Urinary bladder (tissue), 4 donors: ENCODE data around the gene ECM2. TPM values are rescaled to one million over a fixed set of nuclear protein-coding genes. Genes with fewer than 3 reads are reported as not detected.
A peak's percentile ranks its signal among the peaks of the same experiment; 100 is the strongest.

Experiments used
- DNase-seq: peaks from one replicate; pipeline ENCODE4 v3.0.0-alpha.2; 2015; ENCODE audit errors: extremely low spot score
- H3K27ac ChIP-seq: one replicate; pipeline ENCODE4 v1.5.1; 2013; ENCODE audit warnings: low read depth, mild to moderate bottlenecking, moderate library complexity
- H3K36me3 ChIP-seq: one replicate; pipeline ENCODE4 v1.6.1; 2013; ENCODE audit warnings: mild to moderate bottlenecking, moderate library complexity; ENCODE audit not compliant: insufficient read depth
- H3K4me1 ChIP-seq: one replicate; pipeline ENCODE4 v1.6.1; 2013; ENCODE audit warnings: mild to moderate bottlenecking, moderate library complexity; ENCODE audit not compliant: insufficient read depth
- H3K4me3 ChIP-seq: one replicate; pipeline ENCODE4 v1.5.1; 2013; ENCODE audit warnings: low read depth, low read length
- WGBS: extraction: QIAGEN DNeasy Blood & Tissue Kit; methylation state at CpG from one replicate; pipeline ENCODE4 v1.1.7; 2013; 5-methylcytosine and 5-hydroxymethylcytosine counted together
- polyA plus RNA-seq: library from polyadenylated mRNA; stranded (reverse); fragments of 200-250 nt; gene quantifications from one replicate; pipeline ENCODE4 v1.2.3, GENCODE V29; 2013
- total RNA-seq: library from RNA; depleted of rRNA; stranded (reverse); fragments of >200 nt; gene quantifications from one replicate; pipeline ENCODE4 v1.2.3, GENCODE V29; 2014
- donor health status: healthy with polysubstance abuse.
- donor health status: healthy.

Gene ECM2
- total and polyA plus RNA-seq, 2 donors = 7.1 to 64.1 TPM

- Histone ChIP-seq H3K36me3 (no peaks in the 10 kb centered on the region), H3K4me3 (no peak within 1 kb of the TSS), H3K4me1 (no peaks in the 10 kb centered on the region), H3K27ac (no peak within 1 kb of the TSS)
- DNase-seq = peak; percentile 74
- WGBS = 24% methylated on average over 3 of the region's 3 CpGs
Observed at GRCh38 chr9:92482329-92482728, 53.5 kb downstream of the ECM2 start, which contains the start of gene ASPN. Gene ASPN (minus strand): TSS chr9:92482506.

- Histone ChIP-seq H3K36me3 (no peaks in the 10 kb centered on the region), H3K4me1 (no peaks in the 10 kb centered on the region), H3K4me3 (no peak overlapping the region), H3K27ac (no peak overlapping the region)
- peak; percentile 33 for DNase-seq
- WGBS = 34% methylated on average over 2 of the region's 2 CpGs
Observed at GRCh38 chr9:92480986-92481633, 54.7 kb downstream of the ECM2 start.

GRCh38 chr9:92480291-92480771, 55.5 kb downstream of the ECM2 start:
- DNase-seq = peak; percentile 53
- 22% methylated on average over 2 of the region's 2 CpGs for WGBS
- Histone ChIP-seq H3K36me3 (no peaks in the 10 kb centered on the region), H3K4me3 (no peak overlapping the region), H3K4me1 (no peaks in the 10 kb centered on the region), H3K27ac (peak overlapping the region; percentile 56)

GRCh38 chr9:92479346-92479745, 56.4 kb downstream of the ECM2 start:
- H3K4me1 ChIP-seq = no peaks in the 10 kb centered on the region
- DNase-seq = no peak
- no peak overlapping the region for H3K4me3 ChIP-seq
- no peak overlapping the region for H3K27ac ChIP-seq
- no peaks in the 10 kb centered on the region for H3K36me3 ChIP-seq

GRCh38 chr9:92478783-92479182, 57.0 kb downstream of the ECM2 start:
- WGBS = 86% methylated on average over 7 of the region's 7 CpGs
- no peak overlapping the region for H3K27ac ChIP-seq
- no peaks in the 10 kb centered on the region for H3K36me3 ChIP-seq
- no peak for DNase-seq
- no peaks in the 10 kb centered on the region for H3K4me1 ChIP-seq
- H3K4me3 ChIP-seq = no peak overlapping the region

GRCh38 chr9:92476962-92477361, 58.8 kb downstream of the ECM2 start:
- DNase-seq = no peak
- Histone ChIP-seq H3K4me3 (no peak overlapping the region), H3K27ac (no peak overlapping the region), H3K4me1 (no peaks in the 10 kb centered on the region), H3K36me3 (no peaks in the 10 kb centered on the region)
- 100% methylated on average over 1 of the region's 1 CpG for WGBS

- H3K4me3 ChIP-seq = no peak overlapping the region
- H3K4me1 ChIP-seq = no peaks in the 10 kb centered on the region
- WGBS = 94% methylated on average over 3 of the region's 3 CpGs
- H3K36me3 ChIP-seq = no peaks in the 10 kb centered on the region
- H3K27ac ChIP-seq = no peak overlapping the region
- DNase-seq = no peak
Observed at GRCh38 chr9:92474587-92474986, 61.2 kb downstream of the ECM2 start.

GRCh38 chr9:92468206-92468605, 67.6 kb downstream of the ECM2 start:
- 90% methylated on average over 2 of the region's 2 CpGs for WGBS
- DNase-seq = no peak
- H3K4me3 ChIP-seq = no peak overlapping the region
- H3K4me1 ChIP-seq = no peaks in the 10 kb centered on the region
- no peak overlapping the region for H3K27ac ChIP-seq
- no peaks in the 10 kb centered on the region for H3K36me3 ChIP-seq

- H3K27ac ChIP-seq = no peak overlapping the region
- 86% methylated on average over 2 of the region's 2 CpGs for WGBS
- H3K4me3 ChIP-seq = no peak overlapping the region
- H3K36me3 ChIP-seq = no peaks in the 10 kb centered on the region
- DNase-seq = no peak
- H3K4me1 ChIP-seq = no peaks in the 10 kb centered on the region
Observed at GRCh38 chr9:92467511-92467910, 68.3 kb downstream of the ECM2 start.

- DNase-seq = no peak
- no peak overlapping the region for H3K27ac ChIP-seq
- WGBS = 92% methylated on average over 1 of the region's 1 CpG
- no peak overlapping the region for H3K4me3 ChIP-seq
- H3K4me1 ChIP-seq = no peaks in the 10 kb centered on the region
- H3K36me3 ChIP-seq = no peaks in the 10 kb centered on the region
Observed at GRCh38 chr9:92467041-92467440, 68.7 kb downstream of the ECM2 start.

GRCh38 chr9:92463984-92464383, 71.8 kb downstream of the ECM2 start:
- no peak for DNase-seq
- 47% methylated on average over 3 of the region's 3 CpGs for WGBS
- Histone ChIP-seq H3K36me3 (no peaks in the 10 kb centered on the region), H3K27ac (no peak overlapping the region), H3K4me3 (no peak overlapping the region), H3K4me1 (no peaks in the 10 kb centered on the region)

- no peak overlapping the region for H3K27ac ChIP-seq
- H3K4me1 ChIP-seq = no peaks in the 10 kb centered on the region
- DNase-seq = no peak
Observed at GRCh38 chr9:92463387-92463786, 72.4 kb downstream of the ECM2 start.

GRCh38 chr9:92457576-92457975, 78.2 kb downstream of the ECM2 start:
- DNase-seq = no peak
- H3K36me3 ChIP-seq = no peaks in the 10 kb centered on the region
- no peaks in the 10 kb centered on the region for H3K4me1 ChIP-seq
- WGBS = 97% methylated on average over 4 of the region's 4 CpGs
- H3K27ac ChIP-seq = peak overlapping the region; percentile 16
- no peak overlapping the region for H3K4me3 ChIP-seq

More at GRCh38 chr9:92463387-92463786, 72.4 kb downstream of the ECM2 start:
- no peaks in the 10 kb centered on the region for H3K36me3 ChIP-seq
- no peak overlapping the region for H3K4me3 ChIP-seq

- H3K4me3 ChIP-seq = no peak overlapping the region
- DNase-seq = no peak
- H3K27ac ChIP-seq = no peak overlapping the region
- 93% methylated on average over 3 of the region's 3 CpGs for WGBS
- no peaks in the 10 kb centered on the region for H3K4me1 ChIP-seq
- H3K36me3 ChIP-seq = no peaks in the 10 kb centered on the region
Observed at GRCh38 chr9:92455217-92455616, 80.6 kb downstream of the ECM2 start.

GRCh38 chr9:92446536-92446935, 89.3 kb downstream of the ECM2 start:
- Histone ChIP-seq H3K27ac (no peak overlapping the region), H3K36me3 (no peaks in the 10 kb centered on the region), H3K4me1 (no peaks in the 10 kb centered on the region), H3K4me3 (no peak overlapping the region)
- DNase-seq = no peak
